Activated CD4-positive, alpha-beta memory T cell treated with anti-CD3 and anti-CD28 coated beads, Interleukin-2, amount 10 ng/mL, durations not matched to agents 7 days and 5 days (primary cell): ENCODE data around the gene EIF2B4. TPM values are rescaled to one million over a fixed set of nuclear protein-coding genes. Genes with fewer than 3 reads are reported as not detected.
A peak's percentile ranks its signal among the peaks of the same experiment; 100 is the strongest.

ENCODE experiments used
- CTCF ChIA-PET: fragments of 350-600 bp; sonication (Branson Sonifier 250); formaldehyde crosslinking; loops from one replicate; lab custom pipeline; 2021; ENCODE audit warnings: antibody characterized with exemption, inconsistent platforms; lab: Charles Lee
- POLR2A ChIA-PET: fragments of 350-600 bp; sonication (Branson Sonifier 250); formaldehyde crosslinking; loops from one replicate; lab custom pipeline; 2021; ENCODE audit warnings: antibody characterized with exemption; lab: Charles Lee
- DNase-seq: peaks from one replicate; pipeline ENCODE4 v3.0.0-alpha.2; 2020
- H3K27ac Mint-ChIP-seq: one replicate; pipeline ENCODE4 v1.8.0; 2021; ENCODE audit warnings: mild to moderate bottlenecking, mixed read lengths
- H3K27me3 Mint-ChIP-seq: one replicate; pipeline ENCODE4 v1.8.0; 2021; ENCODE audit warnings: mixed read lengths
- H3K36me3 Mint-ChIP-seq: one replicate; pipeline ENCODE4 v1.8.0; 2021; ENCODE audit warnings: low read depth, mixed read lengths
- H3K4me1 Mint-ChIP-seq: one replicate; pipeline ENCODE4 v1.8.0; 2021; ENCODE audit warnings: mixed read lengths
- H3K4me3 Mint-ChIP-seq: one replicate; pipeline ENCODE4 v1.8.0; 2021; ENCODE audit warnings: mild to moderate bottlenecking, mixed read lengths
- H3K9me3 Mint-ChIP-seq: one replicate; pipeline ENCODE4 v1.8.0; 2021; ENCODE audit warnings: mixed read lengths
- total RNA-seq, 2 experiments: library from RNA; stranded (reverse); gene quantifications; one replicate each; pipeline ENCODE4 v1.2.3, GENCODE V29; 2021

EIF2B4 gene
- 10 to 100 TPM; 34.1 to 36.9 TPM for total RNA-seq

DNA sequence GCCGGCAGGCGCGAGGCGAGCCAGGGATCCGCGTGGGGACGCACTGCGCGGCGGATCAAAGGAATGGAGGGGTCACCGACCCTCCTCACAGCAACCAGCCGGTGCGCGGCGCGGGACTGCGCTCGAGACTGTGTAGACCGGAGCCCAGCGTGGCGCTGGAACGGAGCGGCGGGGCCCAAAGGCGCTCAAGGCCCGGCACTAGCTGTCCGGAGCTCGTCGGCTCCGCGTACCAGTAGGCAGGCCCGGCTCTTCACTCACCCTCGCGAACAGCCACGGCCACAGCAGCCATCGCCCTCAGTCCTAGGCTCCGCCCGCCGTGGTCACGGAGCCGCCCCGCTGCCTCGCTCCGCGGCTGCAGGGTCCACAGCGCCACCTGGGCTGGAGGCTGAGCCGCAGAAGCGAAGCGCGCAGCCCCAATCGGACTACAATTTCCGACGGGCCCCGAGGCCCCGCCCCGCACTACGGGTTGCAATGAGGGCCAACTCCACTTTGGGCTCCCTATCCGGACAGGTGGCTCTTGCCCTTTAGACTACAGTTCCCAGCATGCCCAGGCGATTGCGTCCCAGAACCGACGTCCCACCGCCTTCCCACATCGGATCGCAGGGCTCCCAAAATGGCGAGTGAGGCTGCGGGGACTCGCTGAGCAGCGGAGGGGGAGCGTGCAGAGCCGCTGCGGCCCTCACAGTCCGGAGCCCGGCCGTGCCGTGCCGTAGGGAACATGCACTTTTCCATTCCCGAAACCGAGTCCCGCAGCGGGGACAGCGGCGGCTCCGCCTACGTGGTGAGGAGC, at the start of gene EIF2B4, which contains the start of gene SNX17:
Gene EIF2B4 (minus strand): TSS at position 313 of the 790 bp plus-strand sequence. CDS start 24 bp downstream, at position 289.
Gene SNX17 (plus strand): TSS at position 591 of the 790 bp plus-strand sequence. CDS start 128 bp downstream, at position 719.
- H3K4me3 Mint-ChIP-seq, result peak within 1 kb of the TSS; percentile 88
- DNase-seq, result peak; percentile 100
- POLR2A ChIA-PET, result interaction anchor here (0.9 to 5.4 kb wide), 18 partner anchors 10 to 585 kb away, joined by 3 to 96 read pairs (median 7); partner anchors contain the start of genes CCDC121, CENPA, GPN1 and GTF3C2
- H3K27me3 Mint-ChIP-seq, result no peaks in the 10 kb centered on the region
- CTCF ChIA-PET, result interaction anchor here (0.6 to 2.8 kb wide), 15 partner anchors 10 to 313 kb away, joined by 3 to 19 read pairs (median 4); partner anchors contain the start of genes GTF3C2, MPV17, NRBP1 and PPM1G
- H3K9me3 Mint-ChIP-seq, result no peaks in the 10 kb centered on the region
- H3K27ac Mint-ChIP-seq, result peak within 1 kb of the TSS; percentile 93
- peaks cover 70% of the 10 kb centered on the region for H3K36me3 Mint-ChIP-seq
- peaks cover 45% of the 10 kb centered on the region for H3K4me1 Mint-ChIP-seq

DNA sequence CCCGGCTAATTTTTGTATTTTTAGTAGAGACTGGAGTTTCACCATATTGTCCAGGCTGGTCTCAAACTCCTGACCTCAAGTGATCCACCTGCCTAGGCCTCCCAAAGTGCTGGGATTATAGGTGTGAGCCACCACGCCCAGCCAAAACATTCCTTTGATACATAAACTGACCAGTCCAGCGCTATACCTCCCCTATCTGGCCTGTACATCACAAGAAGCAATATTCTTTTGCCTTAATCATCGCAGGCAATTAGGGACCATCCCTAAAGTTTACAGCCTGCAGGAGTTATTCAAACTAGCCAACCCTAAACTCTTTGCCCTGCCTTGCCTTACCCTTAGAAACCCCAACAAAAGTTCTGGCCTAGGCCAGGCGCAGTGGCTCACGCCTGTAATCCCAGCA, 46.0 kb upstream of the EIF2B4 start:
- CTCF ChIA-PET, result no interaction called here
- Mint-ChIP-seq H3K4me1 (peaks cover 8% of the 10 kb centered on the region), H3K27me3 (peaks cover 5% of the 10 kb centered on the region), H3K9me3 (no peaks in the 10 kb centered on the region), H3K4me3 (no peak overlapping the region), H3K27ac (no peak overlapping the region), H3K36me3 (peaks cover 2% of the 10 kb centered on the region)
- no peak for DNase-seq
- POLR2A ChIA-PET, result no interaction called here

DNA sequence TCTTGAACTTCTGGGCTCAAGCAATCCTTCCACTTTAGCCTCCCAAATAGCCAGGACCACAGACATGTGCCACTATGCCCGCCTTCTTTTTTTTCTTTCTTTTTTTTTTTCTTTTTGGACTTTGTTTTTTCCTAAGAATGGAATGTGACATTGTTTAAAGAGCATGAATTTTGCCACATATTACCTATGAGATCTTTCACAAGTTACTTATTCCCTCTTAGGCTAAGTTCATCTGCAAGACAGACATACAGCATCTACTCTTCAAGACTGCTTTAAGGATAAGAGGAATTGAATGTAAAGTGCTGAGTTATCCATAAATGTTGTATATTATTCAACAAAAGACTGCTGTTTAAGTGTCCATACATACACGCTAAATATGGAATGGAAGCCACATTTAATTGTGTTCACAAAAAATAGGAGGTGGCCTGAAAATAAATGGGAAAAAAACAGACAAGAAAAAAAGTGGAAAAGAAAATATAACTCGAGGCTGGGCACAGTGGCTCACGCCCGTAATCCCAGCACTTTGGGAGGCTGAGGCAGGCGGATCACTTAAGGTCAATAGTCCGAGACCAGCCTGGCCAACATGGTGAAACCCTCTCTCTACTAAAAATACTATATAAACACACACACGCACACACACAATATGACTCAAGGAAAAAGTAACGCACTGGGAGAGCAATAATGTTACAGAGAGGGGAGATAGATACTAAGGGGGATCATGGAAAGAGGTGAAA, 42.4 kb upstream of the EIF2B4 start:
- Mint-ChIP-seq H3K36me3 (peaks cover 11% of the 10 kb centered on the region), H3K27me3 (peaks cover 5% of the 10 kb centered on the region), H3K4me1 (peaks cover 23% of the 10 kb centered on the region), H3K9me3 (no peaks in the 10 kb centered on the region), H3K27ac (no peak overlapping the region), H3K4me3 (no peak overlapping the region)
- no peak for DNase-seq
- CTCF ChIA-PET, result no interaction called here
- POLR2A ChIA-PET, result no interaction called here

DNA sequence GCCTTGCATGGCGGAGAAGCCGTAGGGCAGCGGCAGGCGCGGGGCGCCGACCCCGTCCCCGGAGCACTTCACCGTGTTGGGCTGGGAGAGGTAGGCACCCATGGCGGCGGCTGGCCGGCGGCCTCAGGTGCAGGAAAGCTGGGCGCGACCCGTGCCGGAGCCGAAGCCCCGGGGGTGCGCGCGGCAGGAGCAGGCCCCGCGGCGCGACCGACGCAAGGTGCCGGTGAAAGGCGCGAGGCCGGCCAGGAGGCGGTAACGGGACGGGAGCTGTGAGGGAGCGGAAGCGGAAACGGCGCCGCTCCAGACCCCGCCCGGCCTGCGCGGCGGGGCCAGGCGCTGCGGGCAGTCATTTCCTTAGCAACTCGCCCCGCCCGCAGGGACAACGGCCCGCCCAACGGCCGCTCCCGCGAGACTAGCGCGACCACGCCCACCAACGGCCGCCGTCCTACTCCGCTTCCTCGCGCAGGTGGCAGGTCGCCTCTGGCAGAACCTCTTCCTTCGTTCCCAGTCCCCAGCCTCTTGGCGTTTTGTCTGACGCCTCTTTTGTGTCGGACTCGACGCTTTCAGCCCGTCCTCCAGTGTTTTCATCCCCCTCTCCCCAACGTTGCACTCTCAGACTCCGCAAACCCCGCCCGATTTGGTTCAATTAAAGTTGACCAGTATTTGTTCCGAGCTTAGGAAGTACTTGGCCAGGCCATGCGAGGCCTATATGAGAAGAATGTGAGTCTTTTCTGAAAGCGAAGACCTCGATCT, 39.4 kb upstream of the EIF2B4 start, which contains the start of gene PPM1G:
Gene PPM1G (minus strand): TSS at position 271 of the 753 bp plus-strand sequence. CDS start 169 bp downstream, at position 102.
- peak within 1 kb of the TSS; percentile 74 for H3K27ac Mint-ChIP-seq
- peak; percentile 97 for DNase-seq
- H3K36me3 Mint-ChIP-seq, result peaks cover 29% of the 10 kb centered on the region
- no peaks in the 10 kb centered on the region for H3K9me3 Mint-ChIP-seq
- POLR2A ChIA-PET, result interaction anchor here (0.7 to 6.3 kb wide), 22 partner anchors 8 to 1164 kb away, joined by 3 to 155 read pairs (median 6); partner anchors contain the start of genes AGBL5, CCDC121, EIF2B4 and GPN1
- H3K4me3 Mint-ChIP-seq, result peak within 1 kb of the TSS; percentile 82
- CTCF ChIA-PET, result interaction anchor here (0.8 to 4.3 kb wide), 9 partner anchors 10 to 310 kb away, joined by 3 to 33 read pairs (median 6); partner anchors contain the start of gene NRBP1
- peaks cover 4% of the 10 kb centered on the region for H3K27me3 Mint-ChIP-seq
- H3K4me1 Mint-ChIP-seq, result peaks cover 45% of the 10 kb centered on the region

DNA sequence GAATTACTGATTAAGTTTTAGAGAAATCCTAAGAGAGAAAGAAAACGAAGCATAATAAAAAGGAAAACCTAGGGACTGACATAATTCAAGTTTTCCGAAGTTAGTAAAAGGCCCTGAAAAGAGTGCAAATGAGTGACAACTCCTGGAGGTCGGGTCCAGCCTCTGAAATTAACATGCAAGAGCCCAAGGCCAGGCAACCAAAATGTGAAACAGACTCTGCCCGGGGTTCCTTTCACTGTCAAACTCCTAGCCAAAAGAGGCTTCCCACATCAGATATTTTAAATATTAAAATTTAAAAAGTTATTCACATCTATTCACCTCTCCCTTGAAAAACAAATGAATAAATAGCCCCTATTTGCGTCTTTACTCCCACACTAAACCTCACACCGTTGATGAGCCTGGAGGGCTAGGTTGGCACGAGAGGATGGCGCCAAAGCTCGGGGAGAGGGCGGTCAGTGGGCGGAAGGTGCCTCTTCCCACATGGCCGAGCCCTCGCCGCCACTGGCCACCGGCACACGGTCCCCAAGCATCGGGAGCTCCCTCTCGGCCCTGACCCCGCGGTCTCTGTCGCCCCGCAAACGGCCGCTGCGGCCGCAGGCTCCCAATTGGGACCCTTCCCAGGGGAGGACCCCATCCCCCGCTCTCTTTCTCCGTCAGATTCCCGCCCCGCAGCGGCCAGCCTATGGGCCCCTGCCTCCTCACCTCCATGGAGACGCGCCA, 38.6 kb upstream of the EIF2B4 start:
- POLR2A ChIA-PET, result interaction anchor here (0.7 to 6.3 kb wide), 15 partner anchors 8 to 328 kb away, joined by 3 to 155 read pairs (median 9); partner anchors contain the start of genes CCDC121, EIF2B4, GPN1 and IFT172
- CTCF ChIA-PET, result interaction anchor here (0.8 to 4.3 kb wide), 7 partner anchors 10 to 275 kb away, joined by 3 to 33 read pairs (median 6); partner anchors contain the start of gene NRBP1
- H3K27ac Mint-ChIP-seq, result peak overlapping the region; percentile 74
- H3K36me3 Mint-ChIP-seq, result peaks cover 35% of the 10 kb centered on the region
- no peaks in the 10 kb centered on the region for H3K9me3 Mint-ChIP-seq
- peak overlapping the region; percentile 82 for H3K4me3 Mint-ChIP-seq
- H3K27me3 Mint-ChIP-seq, result peaks cover 4% of the 10 kb centered on the region
- no peak for DNase-seq
- H3K4me1 Mint-ChIP-seq, result peaks cover 50% of the 10 kb centered on the region

DNA sequence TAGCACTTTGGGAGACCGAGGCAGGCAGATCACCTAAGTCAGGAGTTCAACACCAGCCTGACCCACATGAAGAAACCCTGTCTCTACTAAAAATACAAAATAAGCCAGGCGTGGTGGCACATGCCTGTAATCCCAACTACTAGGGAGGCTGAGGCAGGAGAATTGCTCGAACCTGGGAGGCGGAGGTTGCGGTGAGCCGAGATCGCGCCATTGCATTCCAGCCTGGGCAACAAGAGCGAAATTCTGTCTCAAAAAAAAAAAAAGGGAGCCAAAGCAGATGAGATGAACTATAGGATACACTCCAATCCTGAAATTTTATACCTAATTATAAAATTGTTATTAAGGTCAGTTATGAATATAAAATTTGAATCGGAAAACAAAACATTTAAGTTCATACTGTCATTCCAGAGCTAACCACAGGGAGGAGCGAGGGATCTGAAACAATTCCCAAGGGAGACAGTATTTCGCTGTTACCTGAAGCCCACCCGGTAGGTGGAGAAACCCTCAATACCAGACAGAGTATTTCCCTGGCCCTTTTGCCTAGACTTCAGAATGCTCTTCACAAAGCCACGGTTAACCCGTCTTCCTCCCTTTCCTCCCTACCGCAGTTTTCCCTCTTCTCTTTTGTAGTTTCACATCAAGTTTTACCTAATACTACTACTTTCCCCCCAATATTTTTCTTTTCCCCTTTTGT, 37.8 kb upstream of the EIF2B4 start:
- DNase-seq, result no peak
- Mint-ChIP-seq H3K4me3 (peak overlapping the region; percentile 82), H3K36me3 (peaks cover 41% of the 10 kb centered on the region), H3K27ac (peak overlapping the region; percentile 58), H3K9me3 (no peaks in the 10 kb centered on the region), H3K4me1 (peaks cover 56% of the 10 kb centered on the region), H3K27me3 (peaks cover 4% of the 10 kb centered on the region)
- CTCF ChIA-PET, result interaction anchor here (2.8 to 4.3 kb wide), 2 partner anchors 22 to 275 kb away, joined by 11 to 33 read pairs; partner anchors contain the start of gene NRBP1
- POLR2A ChIA-PET, result interaction anchor here (1.0 to 6.3 kb wide), 5 partner anchors 16 to 85 kb away, joined by 3 to 155 read pairs (median 5); partner anchors contain the start of genes MPV17 and NRBP1

DNA sequence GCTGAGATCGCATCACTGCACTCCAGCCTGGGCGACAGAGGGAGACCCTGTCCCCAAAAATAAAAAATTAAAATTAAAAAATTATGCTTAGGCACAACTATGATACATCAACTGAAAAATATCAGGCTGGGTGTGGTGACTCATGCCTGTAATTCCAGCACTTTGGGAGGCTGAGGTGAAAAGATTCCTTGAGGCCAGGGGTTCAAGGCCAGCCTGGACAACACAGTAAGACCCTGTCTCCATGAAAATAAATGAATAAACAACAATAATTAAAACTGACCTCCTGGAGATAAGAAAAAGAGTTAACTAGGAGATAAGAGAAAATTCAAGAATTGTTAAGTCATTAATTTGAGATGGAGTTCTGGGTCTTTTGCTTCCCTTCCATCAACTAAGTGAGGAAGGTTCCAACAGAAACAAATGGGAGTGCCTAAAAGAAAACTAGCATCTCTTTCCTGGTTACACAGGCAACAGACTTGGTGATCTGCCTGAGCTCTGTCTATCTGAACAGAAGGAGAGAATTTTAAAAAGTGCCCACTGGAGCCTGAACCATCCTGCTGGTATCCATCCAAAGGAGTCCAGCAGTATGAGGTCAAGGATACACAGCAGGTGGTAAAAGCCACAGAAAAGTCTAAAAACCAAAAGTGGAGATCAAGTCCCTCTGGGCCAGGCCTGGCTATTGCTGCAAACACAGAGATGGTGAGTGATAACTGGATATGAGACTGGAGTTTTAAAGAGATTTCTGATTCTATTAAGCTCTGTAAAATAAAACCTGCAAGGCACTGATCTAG, 30.4 kb upstream of the EIF2B4 start:
- peaks cover 54% of the 10 kb centered on the region for H3K36me3 Mint-ChIP-seq
- ChIA-PET POLR2A (interaction anchor here (0.6 to 2.5 kb wide), 6 partner anchors 9 to 30 kb away, joined by 3 to 11 read pairs (median 4); partner anchors contain the start of genes NRBP1, PPM1G and ZNF513), CTCF (interaction anchor here (0.9 to 1.6 kb wide), 3 partner anchors 10 to 29 kb away, joined by 3 to 5 read pairs (median 3); no protein-coding TSS in a partner anchor)
- H3K4me1 Mint-ChIP-seq, result peaks cover 54% of the 10 kb centered on the region
- DNase-seq, result no peak
- H3K4me3 Mint-ChIP-seq, result no peak overlapping the region
- H3K9me3 Mint-ChIP-seq, result no peaks in the 10 kb centered on the region
- H3K27ac Mint-ChIP-seq, result peak overlapping the region; percentile 79
- no peaks in the 10 kb centered on the region for H3K27me3 Mint-ChIP-seq

DNA sequence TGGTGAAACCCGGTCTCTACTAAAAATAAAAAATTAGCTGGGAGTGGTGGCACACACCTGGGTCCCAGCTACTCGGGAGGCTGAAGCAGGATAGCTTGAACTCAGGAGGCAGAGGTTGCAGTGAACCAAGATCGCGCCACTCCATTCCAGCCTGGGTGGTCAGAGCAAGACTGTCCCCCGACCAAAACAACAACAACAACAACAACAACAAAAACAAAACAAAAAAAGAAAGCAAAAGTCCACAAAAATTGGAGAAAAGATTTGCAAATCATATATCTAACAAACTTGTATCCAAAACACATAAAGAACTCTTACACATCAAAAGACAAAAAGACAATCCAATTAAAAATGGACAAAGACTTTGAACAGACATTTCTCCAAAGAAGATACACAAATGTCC, 28.8 kb upstream of the EIF2B4 start:
- CTCF ChIA-PET, result interaction anchor here (1.1 kb wide), 1 partner anchor 10 kb away, joined by 6 read pairs; the partner anchor contains the start of gene PPM1G
- Mint-ChIP-seq H3K4me1 (peaks cover 49% of the 10 kb centered on the region), H3K27me3 (no peaks in the 10 kb centered on the region), H3K4me3 (no peak overlapping the region), H3K36me3 (peaks cover 48% of the 10 kb centered on the region), H3K27ac (peak overlapping the region; percentile 35), H3K9me3 (no peaks in the 10 kb centered on the region)
- no peak for DNase-seq
- POLR2A ChIA-PET, result interaction anchor here (1.3 kb wide), 1 partner anchor 42 kb away, joined by 3 read pairs; the partner anchor contains the start of gene GTF3C2

DNA sequence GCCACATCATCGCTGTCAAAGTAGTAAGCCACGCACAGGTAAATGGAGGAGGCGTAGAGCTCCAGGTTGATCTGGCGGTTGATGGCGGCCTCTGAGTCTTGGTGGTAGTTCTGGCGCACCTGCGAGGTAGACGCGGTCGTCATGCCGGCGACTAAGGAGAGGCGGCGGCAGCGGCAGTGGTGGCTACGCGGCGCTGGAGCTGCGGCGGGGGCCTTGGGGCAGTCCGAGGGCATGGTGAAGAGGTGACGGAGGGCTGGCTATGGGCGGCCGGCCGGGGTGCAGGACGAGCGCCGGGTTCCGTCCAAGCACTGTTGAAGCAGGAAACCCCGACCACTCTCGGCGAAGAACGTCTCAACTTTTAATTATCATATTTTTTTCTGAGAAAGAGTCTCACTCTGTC, 23.1 kb upstream of the EIF2B4 start:
- no peaks in the 10 kb centered on the region for H3K9me3 Mint-ChIP-seq
- peaks cover 47% of the 10 kb centered on the region for H3K36me3 Mint-ChIP-seq
- H3K27ac Mint-ChIP-seq, result peak overlapping the region; percentile 51
- DNase-seq, result no peak
- no peak overlapping the region for H3K4me3 Mint-ChIP-seq
- CTCF ChIA-PET, result no interaction called here
- POLR2A ChIA-PET, result no interaction called here
- peaks cover 50% of the 10 kb centered on the region for H3K4me1 Mint-ChIP-seq
- no peaks in the 10 kb centered on the region for H3K27me3 Mint-ChIP-seq
